Transverse colon (tissue), 4 donors: ENCODE measurements around the gene EIF2AK3. TPM values are rescaled to one million over a fixed set of nuclear protein-coding genes. Genes with fewer than 3 reads are reported as not detected.

ENCODE experiments used
- total RNA-seq, 4 donors: library from RNA; depleted of rRNA; stranded (reverse); fragments of >200 nt; gene quantifications; one replicate each; pipeline ENCODE4 v1.1.0, GENCODE V29; 2016

Gene EIF2AK3
- total RNA-seq, 4 donors from 2014 or later, result 19.5 to 44.8 (median 32.9) TPM

Other genes starting within 250 kb of the EIF2AK3 start
- not detected for gene FOXI3, start 174.8 kb downstream of the EIF2AK3 start, total RNA-seq
- 10 to 100 TPM in 2 of 4 donors, 1 to 10 TPM in 2; 2.2 to 20.8 (median 9.7) TPM for gene RPIA, start 64.2 kb upstream of the EIF2AK3 start, total RNA-seq